Measurements from ENCODE around the gene SLC49A4. TPM values are rescaled to one million over a fixed set of nuclear protein-coding genes. Genes with fewer than 3 reads are reported as not detected.

Gene SLC49A4
- total RNA-seq, 6 experiments from 2014 or later: 5.5 to 8.6 (median 6.7) TPM

- Histone ChIP-seq H3K27me3 (no peaks in the 10 kb centered on the region), H3K36me3 (peaks cover 0 to 2% (median 0%) of the 10 kb centered on the region in 4 donors), H3K4me1 (peaks cover 0 to 7% (median 0%) of the 10 kb centered on the region in 4 donors), H3K4me3 (no peak overlapping the region), H3K27ac (no peak overlapping the region), H3K9me3 (no peaks in the 10 kb centered on the region)
- ATAC-seq: peak; percentile 68 to 75 (median 72)
- 72% methylated on average over 5 of the region's 5 CpGs for WGBS (ENCODE audit: insufficient coverage, low coverage, low lambda C conversion rate, missing lambda C conversion rate)
- TF ChIP-seq CTCF (IDR thresholded peaks at IDR 0.05) (peak; percentile 45 to 64 (median 60)), POLR2A (IDR thresholded peaks at IDR 0.05) (no peak)
- DNase-seq: no peak
- intact Hi-C loops (cut with DNase I): no loop called here
These were observed 39.9 kb upstream of the SLC49A4 start for GRCh38 chr3:122754929-122755328.

- intact Hi-C loops (cut with DNase I): no loop called here
- TF ChIP-seq CTCF (IDR thresholded peaks at IDR 0.05) (no peak), POLR2A (IDR thresholded peaks at IDR 0.05) (no peak)
- no peak for ATAC-seq
- no peaks in the 10 kb centered on the region for H3K27me3 ChIP-seq
- WGBS (ENCODE audit: insufficient coverage, low coverage, low lambda C conversion rate, missing lambda C conversion rate): 92% methylated on average over 2 of the region's 2 CpGs
- no peak overlapping the region for H3K27ac ChIP-seq
- H3K9me3 ChIP-seq: no peaks in the 10 kb centered on the region
- H3K4me3 ChIP-seq: no peak overlapping the region
- H3K4me1 ChIP-seq: peaks cover 0 to 7% (median 0%) of the 10 kb centered on the region in 4 donors
- peaks cover 0 to 2% (median 0%) of the 10 kb centered on the region in 4 donors for H3K36me3 ChIP-seq
- DNase-seq: no peak
These were observed 39.4 kb upstream of the SLC49A4 start for GRCh38 chr3:122755491-122755890.

DNA sequence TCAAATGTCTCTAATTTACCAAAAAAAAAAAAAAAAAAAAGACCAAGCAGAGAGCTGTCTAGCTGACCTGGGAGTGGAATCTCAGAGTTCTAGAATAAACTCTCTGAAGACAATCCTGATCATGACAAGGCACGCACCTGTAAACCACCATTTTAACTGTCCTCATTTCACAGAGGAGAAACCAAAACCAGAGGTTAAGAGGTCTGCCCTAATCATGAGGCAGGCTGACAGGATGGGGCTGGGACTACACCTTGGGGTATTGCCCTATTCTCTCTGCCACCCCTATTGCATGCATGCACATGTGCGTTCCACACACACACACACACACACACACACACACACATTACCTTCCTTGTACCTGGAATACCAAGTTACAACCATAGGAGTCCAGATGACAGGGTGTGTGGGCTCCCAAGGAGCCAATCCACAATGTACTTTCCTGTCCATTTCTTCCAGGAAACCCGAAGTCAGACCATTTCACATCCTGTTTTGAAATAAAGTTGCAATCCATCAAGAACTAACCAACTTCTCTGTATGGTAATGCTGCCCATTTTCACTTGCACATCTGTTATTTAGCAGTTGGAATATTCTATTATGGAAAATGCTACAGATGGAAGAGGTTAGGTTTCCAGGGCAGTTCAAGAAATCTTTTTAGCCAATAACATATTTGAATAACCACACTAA, 35.9 kb upstream of the SLC49A4 start:
- WGBS (ENCODE audit: insufficient coverage, low coverage, low lambda C conversion rate, missing lambda C conversion rate): 62% methylated on average over 3 of the region's 3 CpGs
- intact Hi-C loops (cut with DNase I): no loop called here
- Histone ChIP-seq H3K27me3 (no peaks in the 10 kb centered on the region), H3K4me1 (peaks cover 0 to 7% (median 0%) of the 10 kb centered on the region in 4 donors), H3K27ac (no peak overlapping the region), H3K4me3 (no peak overlapping the region), H3K9me3 (no peaks in the 10 kb centered on the region), H3K36me3 (peaks cover 0 to 2% (median 0%) of the 10 kb centered on the region in 4 donors)
- DNase-seq: no peak
- TF ChIP-seq POLR2A (IDR thresholded peaks at IDR 0.05) (no peak), CTCF (IDR thresholded peaks at IDR 0.05) (no peak)
- peak; percentile 50 to 64 (median 54) for ATAC-seq

DNA sequence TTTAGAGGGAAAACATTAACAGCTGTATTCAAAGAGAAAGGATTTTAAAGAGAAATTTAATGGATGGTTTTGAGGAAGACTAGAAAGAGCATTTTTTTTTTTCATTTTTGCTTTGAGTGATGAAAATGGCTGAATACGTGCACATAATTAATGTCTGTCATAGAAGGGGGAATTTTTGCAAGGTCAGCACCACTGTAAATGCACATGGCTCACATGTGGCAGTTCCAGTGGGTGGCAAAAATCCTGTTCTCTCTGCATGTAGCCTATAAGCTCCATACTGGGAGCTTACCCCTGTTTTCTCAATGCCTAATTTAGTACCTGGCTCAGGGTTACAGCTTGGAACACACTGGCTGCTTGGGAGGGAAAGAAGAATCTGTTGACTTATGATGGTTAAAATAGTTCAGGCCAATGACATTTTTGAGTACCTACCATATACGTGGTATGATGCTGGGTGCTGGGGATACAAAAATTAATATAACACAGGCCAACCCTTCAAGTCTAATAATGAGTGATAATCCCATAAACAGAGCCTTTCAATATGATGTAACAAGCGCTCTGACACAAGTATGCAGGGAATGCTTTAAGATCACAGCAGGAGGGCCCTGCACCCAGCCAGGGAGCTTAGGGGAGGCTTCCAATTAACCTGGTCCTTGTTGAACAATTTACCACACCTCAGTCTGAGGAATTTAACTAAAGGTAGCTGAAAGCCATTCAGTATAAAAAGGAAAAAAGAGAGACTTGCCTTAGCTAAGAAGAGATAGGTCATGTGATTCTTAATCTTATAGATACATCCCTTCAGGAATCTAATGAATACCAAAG, 34.2 kb upstream of the SLC49A4 start:
- peaks cover 0 to 7% (median 0%) of the 10 kb centered on the region in 4 donors for H3K4me1 ChIP-seq
- no peaks in the 10 kb centered on the region for H3K36me3 ChIP-seq
- ATAC-seq (peak in 1 of 4 donors; percentile 30), DNase-seq (no peak)
- TF ChIP-seq POLR2A (IDR thresholded peaks at IDR 0.05): no peak
- TF ChIP-seq CTCF (IDR thresholded peaks at IDR 0.05): no peak
- no peaks in the 10 kb centered on the region for H3K9me3 ChIP-seq
- H3K4me3 ChIP-seq: no peak overlapping the region
- H3K27ac ChIP-seq: no peak overlapping the region
- H3K27me3 ChIP-seq: no peaks in the 10 kb centered on the region
- 68% methylated on average over 3 of the region's 3 CpGs for WGBS (ENCODE audit: insufficient coverage, low coverage, low lambda C conversion rate, missing lambda C conversion rate)
- intact Hi-C loops (cut with DNase I): no loop called here
